ENCODE results near the gene GPANK1.

Gene GPANK1

GRCh38 chr6:31660381-31661261, 4.2 kb downstream of the GPANK1 start, which contains the start of gene C6orf47:
TSS of gene C6orf47 (minus strand) at chr6:31660778. CDS start at chr6:31659947, 831 bp downstream.
- H3K4me3 ChIP-seq (ENCODE audit: low read depth in 1 of 2, low read length in 2 of 2), result peak within 1 kb of the TSS; percentile 83 to 99
- peaks cover 28 to 55% of the 10 kb centered on the region in 2 donors for H3K4me1 ChIP-seq (ENCODE audit: control insufficient read depth in 1 of 2, insufficient read depth in 2 of 2, low read length in 2 of 2)
- peaks cover 16 to 35% of the 10 kb centered on the region in 2 donors for H3K36me3 ChIP-seq (ENCODE audit: control insufficient read depth in 1 of 2, insufficient read depth in 2 of 2, low read length in 2 of 2)
- H3K27ac ChIP-seq (ENCODE audit: low read length), result peak within 1 kb of the TSS; percentile 98
- no peaks in the 10 kb centered on the region for H3K27me3 ChIP-seq (ENCODE audit: low read depth, low read length)
- no peaks in the 10 kb centered on the region for H3K9me3 ChIP-seq (ENCODE audit: control insufficient read depth in 1 of 2, low read length in 2 of 2)

DNA sequence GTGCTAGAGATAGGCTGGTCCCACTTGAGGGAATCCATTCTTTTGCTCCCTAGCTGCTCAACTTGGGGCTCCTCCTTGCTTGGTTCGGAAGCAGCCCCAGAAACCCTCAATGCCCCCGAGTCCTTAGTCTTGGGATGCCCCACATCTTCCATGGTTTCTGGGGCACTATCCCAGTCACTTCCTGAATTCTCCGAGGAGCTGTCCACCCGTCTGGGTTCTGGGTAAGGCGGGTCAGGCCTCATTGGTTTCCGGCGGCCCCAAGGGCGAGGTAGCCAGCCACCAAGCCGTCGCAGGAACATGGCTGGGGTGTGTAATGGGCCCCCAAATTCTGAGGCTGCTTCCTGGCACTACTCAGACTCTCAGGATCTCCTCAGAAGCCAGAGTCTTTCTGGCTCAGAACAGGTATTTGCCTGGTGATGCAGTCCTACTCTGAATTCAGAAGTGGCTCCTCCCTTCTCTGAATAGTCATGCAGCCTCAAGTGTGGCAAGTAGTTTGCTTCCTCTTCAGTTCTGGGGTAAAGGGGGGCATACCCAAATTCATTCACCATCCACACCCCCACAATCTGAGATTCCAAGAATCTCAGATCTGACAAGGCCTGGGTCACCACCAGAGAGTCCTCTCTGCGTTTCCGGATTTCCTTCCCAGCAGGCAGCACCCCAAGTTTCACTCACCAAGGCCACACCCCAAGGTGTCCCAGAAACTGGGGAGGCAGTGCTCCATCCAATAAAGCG, 5.0 kb downstream of the GPANK1 start:
- no peaks in the 10 kb centered on the region for H3K9me3 ChIP-seq (ENCODE audit: control insufficient read depth in 1 of 2, low read length in 2 of 2)
- peaks cover 28 to 55% of the 10 kb centered on the region in 2 donors for H3K4me1 ChIP-seq (ENCODE audit: control insufficient read depth in 1 of 2, insufficient read depth in 2 of 2, low read length in 2 of 2)
- H3K27me3 ChIP-seq (ENCODE audit: low read depth, low read length), result no peaks in the 10 kb centered on the region
- peaks cover 16 to 34% of the 10 kb centered on the region in 2 donors for H3K36me3 ChIP-seq (ENCODE audit: control insufficient read depth in 1 of 2, insufficient read depth in 2 of 2, low read length in 2 of 2)
- H3K27ac ChIP-seq (ENCODE audit: low read length), result peak overlapping the region; percentile 98
- H3K4me3 ChIP-seq (ENCODE audit: low read depth in 1 of 2, low read length in 2 of 2), result peak overlapping the region; percentile 83 to 99

- Histone ChIP-seq H3K4me3 (ENCODE audit: low read depth in 1 of 2, low read length in 2 of 2) (peak overlapping the region; percentile 83 to 99), H3K27me3 (ENCODE audit: low read depth, low read length) (no peaks in the 10 kb centered on the region), H3K9me3 (ENCODE audit: control insufficient read depth in 1 of 2, low read length in 2 of 2) (no peaks in the 10 kb centered on the region), H3K36me3 (ENCODE audit: control insufficient read depth in 1 of 2, insufficient read depth in 2 of 2, low read length in 2 of 2) (peaks cover 16 to 34% of the 10 kb centered on the region in 2 donors), H3K27ac (ENCODE audit: low read length) (peak overlapping the region; percentile 98), H3K4me1 (ENCODE audit: control insufficient read depth in 1 of 2, insufficient read depth in 2 of 2, low read length in 2 of 2) (peaks cover 25 to 53% of the 10 kb centered on the region in 2 donors)
Measured at GRCh38 chr6:31658983-31659648, 5.7 kb downstream of the GPANK1 start.

DNA sequence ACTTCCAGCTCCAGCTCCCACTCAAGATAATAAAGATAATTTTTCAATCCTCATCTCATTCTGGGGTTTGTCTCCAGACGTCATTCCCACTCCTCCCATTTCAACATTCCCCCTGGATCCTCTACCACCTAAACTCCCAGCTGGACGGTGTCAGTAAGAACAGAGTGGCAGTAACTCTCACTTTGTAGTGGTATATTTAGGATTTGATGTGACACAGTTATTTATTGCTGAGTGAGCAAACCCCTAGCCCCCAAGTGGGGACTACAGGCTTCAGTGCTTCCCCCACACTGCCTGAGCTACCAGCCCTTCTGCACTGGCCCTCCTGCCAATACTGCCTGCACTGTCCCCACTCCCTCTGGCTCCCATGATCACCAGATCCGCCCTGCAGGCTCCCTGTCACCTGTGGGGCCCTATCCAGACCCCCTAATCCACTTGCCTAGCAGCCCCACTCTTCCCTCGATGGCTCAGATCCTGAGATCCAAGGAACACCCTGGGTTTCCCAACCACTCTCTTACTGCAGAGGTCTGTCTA, 6.6 kb downstream of the GPANK1 start:
- Histone ChIP-seq H3K9me3 (ENCODE audit: control insufficient read depth in 1 of 2, low read length in 2 of 2) (no peaks in the 10 kb centered on the region), H3K4me1 (ENCODE audit: control insufficient read depth in 1 of 2, insufficient read depth in 2 of 2, low read length in 2 of 2) (peaks cover 22 to 52% of the 10 kb centered on the region in 2 donors)

GRCh38 chr6:31657406-31658157, 7.2 kb downstream of the GPANK1 start:
- no peaks in the 10 kb centered on the region for H3K9me3 ChIP-seq (ENCODE audit: control insufficient read depth in 1 of 2, low read length in 2 of 2)
- H3K27ac ChIP-seq (ENCODE audit: low read length), result no peak overlapping the region
- peaks cover 22 to 45% of the 10 kb centered on the region in 2 donors for H3K4me1 ChIP-seq (ENCODE audit: control insufficient read depth in 1 of 2, insufficient read depth in 2 of 2, low read length in 2 of 2)
- peaks cover 16 to 34% of the 10 kb centered on the region in 2 donors for H3K36me3 ChIP-seq (ENCODE audit: control insufficient read depth in 1 of 2, insufficient read depth in 2 of 2, low read length in 2 of 2)
- no peak overlapping the region for H3K4me3 ChIP-seq (ENCODE audit: low read depth in 1 of 2, low read length in 2 of 2)
- no peaks in the 10 kb centered on the region for H3K27me3 ChIP-seq (ENCODE audit: low read depth, low read length)

More for the DNA sequence above, 6.6 kb downstream of the GPANK1 start:
- H3K27ac ChIP-seq (ENCODE audit: low read length), result no peak overlapping the region
- no peaks in the 10 kb centered on the region for H3K27me3 ChIP-seq (ENCODE audit: low read depth, low read length)
- peaks cover 16 to 34% of the 10 kb centered on the region in 2 donors for H3K36me3 ChIP-seq (ENCODE audit: control insufficient read depth in 1 of 2, insufficient read depth in 2 of 2, low read length in 2 of 2)
- peak overlapping the region in 1 of 2 donors; percentile 83 for H3K4me3 ChIP-seq (ENCODE audit: low read depth in 1 of 2, low read length in 2 of 2)

DNA sequence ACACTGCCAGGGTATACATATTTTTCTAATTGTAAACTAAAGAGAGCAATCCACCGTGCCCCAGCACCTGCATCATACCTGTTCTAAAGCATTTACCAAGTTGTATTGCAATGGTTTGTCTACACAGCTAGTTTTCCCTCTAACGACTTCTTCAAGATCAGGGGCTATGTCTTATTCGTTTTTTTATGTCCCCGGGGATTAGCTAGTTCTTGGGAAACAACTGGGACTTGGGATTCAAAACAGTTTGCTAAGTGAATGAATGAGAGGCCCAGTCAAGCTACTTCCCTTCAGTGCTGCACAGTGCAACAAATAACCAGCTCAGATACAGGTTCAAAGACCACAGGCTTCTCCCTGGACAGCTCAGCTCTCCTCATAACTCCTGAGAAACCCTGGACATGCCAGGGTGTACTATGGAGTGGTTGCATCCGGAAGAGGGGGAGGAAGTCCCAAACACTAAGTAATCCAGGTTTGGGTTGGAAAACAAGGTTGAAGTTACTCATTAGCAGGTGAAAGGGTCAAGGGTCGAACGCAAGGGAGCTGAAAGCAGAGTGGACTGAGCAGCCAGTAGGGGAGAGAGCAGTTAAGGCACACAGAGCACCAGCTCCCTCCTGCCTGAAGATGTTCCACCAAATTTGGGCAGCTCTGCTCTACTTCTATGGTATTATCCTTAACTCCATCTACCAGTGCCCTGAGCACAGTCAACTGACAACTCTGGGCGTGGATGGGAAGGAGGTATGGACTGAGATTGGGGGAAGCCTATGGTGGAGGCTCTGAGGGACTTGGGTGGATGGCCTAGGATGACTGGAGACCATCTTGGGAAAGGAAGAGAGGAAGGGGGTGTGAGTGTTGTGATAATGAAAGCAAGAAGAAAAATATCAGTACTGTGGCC, 9.2 kb downstream of the GPANK1 start, which contains the start of gene APOM:
Gene APOM (plus strand): TSS at position 546 of the 889 bp plus-strand sequence. CDS start 73 bp downstream, at position 619.
- Histone ChIP-seq H3K27me3 (ENCODE audit: low read depth, low read length) (no peaks in the 10 kb centered on the region), H3K27ac (ENCODE audit: low read length) (no peak within 1 kb of the TSS), H3K36me3 (ENCODE audit: control insufficient read depth in 1 of 2, insufficient read depth in 2 of 2, low read length in 2 of 2) (peaks cover 10 to 30% of the 10 kb centered on the region in 2 donors), H3K4me1 (ENCODE audit: control insufficient read depth in 1 of 2, insufficient read depth in 2 of 2, low read length in 2 of 2) (peaks cover 22 to 46% of the 10 kb centered on the region in 2 donors), H3K9me3 (ENCODE audit: control insufficient read depth in 1 of 2, low read length in 2 of 2) (no peaks in the 10 kb centered on the region), H3K4me3 (ENCODE audit: low read depth in 1 of 2, low read length in 2 of 2) (no peak within 1 kb of the TSS)

DNA sequence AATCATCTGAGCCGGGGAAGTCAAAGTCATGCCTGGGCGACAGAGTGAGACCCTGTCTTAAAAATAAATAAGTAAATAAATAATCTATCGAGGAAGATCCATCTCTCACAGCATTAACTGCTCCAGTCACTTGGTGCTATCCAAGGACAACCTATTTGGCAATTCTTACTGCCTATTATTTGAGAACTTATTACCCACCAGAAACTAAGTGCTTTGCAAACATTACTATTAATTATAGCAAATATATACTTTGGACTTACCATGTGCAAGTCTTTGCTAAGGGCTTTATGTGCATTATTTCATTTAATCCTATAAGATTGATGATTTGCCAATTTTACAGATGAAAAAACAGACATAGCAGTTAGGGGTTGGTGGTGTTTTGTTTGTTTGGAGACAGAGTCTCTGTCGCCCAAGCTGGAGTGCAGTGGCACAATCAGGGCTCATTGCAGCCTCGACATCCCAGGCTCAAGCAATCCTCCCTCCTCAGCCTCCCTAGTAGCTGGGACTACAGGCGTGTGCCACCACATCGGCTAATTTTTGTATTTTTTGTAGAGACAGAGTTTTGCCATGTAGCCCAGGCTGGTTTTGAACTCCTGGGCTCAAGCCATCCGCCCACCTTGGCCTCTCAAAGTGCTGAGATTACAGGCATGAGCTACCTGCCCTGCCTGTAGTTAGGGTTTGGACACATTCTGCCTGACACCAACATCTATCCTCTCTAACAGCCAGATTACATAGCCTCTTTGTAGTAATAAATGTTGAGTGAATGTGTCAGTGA, 10.0 kb downstream of the GPANK1 start:
- Histone ChIP-seq H3K9me3 (ENCODE audit: control insufficient read depth in 1 of 2, low read length in 2 of 2) (no peaks in the 10 kb centered on the region), H3K36me3 (ENCODE audit: control insufficient read depth in 1 of 2, insufficient read depth in 2 of 2, low read length in 2 of 2) (peaks cover 10 to 30% of the 10 kb centered on the region in 2 donors), H3K4me3 (ENCODE audit: low read depth in 1 of 2, low read length in 2 of 2) (no peak overlapping the region), H3K27ac (ENCODE audit: low read length) (no peak overlapping the region), H3K27me3 (ENCODE audit: low read depth, low read length) (no peaks in the 10 kb centered on the region), H3K4me1 (ENCODE audit: control insufficient read depth in 1 of 2, insufficient read depth in 2 of 2, low read length in 2 of 2) (peaks cover 25 to 48% of the 10 kb centered on the region in 2 donors)

DNA sequence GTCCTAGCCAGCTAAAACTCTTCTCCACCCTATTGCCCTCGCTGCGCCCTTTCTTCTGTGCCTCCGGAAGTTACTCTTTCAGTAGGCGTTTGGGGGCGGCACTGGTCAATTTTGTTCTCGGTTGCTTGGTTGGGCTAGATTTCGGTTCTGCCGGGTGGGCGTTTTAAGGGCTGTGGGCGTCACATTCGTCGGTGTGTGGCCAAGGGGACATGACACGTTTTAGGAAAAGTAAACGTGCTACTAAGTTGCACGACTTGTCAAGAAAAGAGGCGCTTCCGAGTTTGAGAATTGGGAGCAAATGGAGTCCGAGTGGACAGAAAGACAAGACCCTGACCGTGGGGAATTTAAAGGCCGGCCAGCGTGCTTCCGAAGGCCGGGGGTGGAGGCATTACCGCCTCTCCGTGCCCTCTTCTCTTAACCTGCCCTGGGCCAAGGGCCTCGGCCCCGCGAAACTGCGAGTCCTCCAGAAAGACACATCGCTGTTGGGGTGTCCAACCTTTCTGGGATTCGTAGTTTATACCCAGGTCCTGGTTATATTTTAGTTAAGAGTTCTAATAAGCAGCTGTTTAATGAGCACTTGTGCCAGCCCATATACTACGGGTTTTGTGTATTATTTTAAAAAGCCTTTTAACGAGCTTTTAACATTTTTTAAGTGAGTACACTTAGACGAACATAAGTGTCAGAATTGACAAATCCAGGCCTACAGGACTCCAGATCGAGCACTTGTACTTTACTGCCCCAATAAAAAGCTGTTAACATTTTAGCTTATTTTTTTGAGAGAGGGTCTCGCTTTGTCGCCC, 11.7 kb downstream of the GPANK1 start:
- Histone ChIP-seq H3K27me3 (ENCODE audit: low read depth, low read length) (no peaks in the 10 kb centered on the region), H3K36me3 (ENCODE audit: control insufficient read depth in 1 of 2, insufficient read depth in 2 of 2, low read length in 2 of 2) (peaks cover 23 to 47% of the 10 kb centered on the region in 2 donors), H3K9me3 (ENCODE audit: control insufficient read depth in 1 of 2, low read length in 2 of 2) (no peaks in the 10 kb centered on the region), H3K27ac (ENCODE audit: low read length) (peak overlapping the region; percentile 99), H3K4me3 (ENCODE audit: low read depth in 1 of 2, low read length in 2 of 2) (peak overlapping the region; percentile 77), H3K4me1 (ENCODE audit: control insufficient read depth in 1 of 2, insufficient read depth in 2 of 2, low read length in 2 of 2) (peaks cover 10 to 32% of the 10 kb centered on the region in 2 donors)

Measured in muscle layer of duodenum (tissue), 2 donors.